ENCODE data around the gene METTL9. TPM values are rescaled to one million over a fixed set of nuclear protein-coding genes. Genes with fewer than 3 reads are reported as not detected.

The METTL9 gene
- total and polyA plus RNA-seq, 4 donors, result 9.3 to 57.3 (median 17.2) TPM

DNA sequence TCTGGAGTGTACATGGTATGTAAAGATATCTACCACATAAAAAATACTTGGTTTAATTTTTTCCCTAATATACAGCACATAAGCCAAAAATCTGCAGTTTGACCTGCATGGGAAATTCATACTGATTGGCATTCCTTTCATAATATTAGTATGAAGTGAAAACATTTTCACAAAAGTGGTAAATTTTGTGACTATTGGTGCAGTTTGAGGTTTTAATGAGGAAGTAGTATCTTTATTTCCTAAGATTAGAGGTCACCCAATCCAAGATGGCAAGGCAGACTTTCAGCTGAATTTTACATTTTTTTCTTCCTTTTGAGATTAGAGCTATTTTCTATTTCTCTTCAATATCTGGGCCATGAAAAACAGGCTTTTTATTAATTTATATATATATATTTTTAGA, 21.2 kb downstream of the METTL9 start:
- Histone ChIP-seq H3K36me3 (ENCODE audit: control insufficient read depth in 4 of 4, insufficient read depth in 3 of 4, low read depth in 1 of 4, low read length in 3 of 4) (peaks cover 0 to 8% (median 4%) of the 10 kb centered on the region in 4 donors), H3K9me3 (ENCODE audit: control insufficient read depth in 4 of 4, low read length in 3 of 4) (no peaks in the 10 kb centered on the region), H3K27me3 (ENCODE audit: control insufficient read depth in 4 of 4, insufficient read depth in 4 of 4, low read length in 3 of 4) (no peaks in the 10 kb centered on the region), H3K4me3 (ENCODE audit: low read depth in 1 of 3, low read length in 3 of 3) (no peak overlapping the region), H3K9ac (ENCODE audit: low read depth in 1 of 2, low read length in 2 of 2) (no peak overlapping the region), H3K27ac (ENCODE audit: low read depth in 1 of 2, low read length in 2 of 2) (no peak overlapping the region), H3K4me1 (ENCODE audit: control insufficient read depth in 4 of 4, insufficient read depth in 4 of 4, low read length in 3 of 4) (no peaks in the 10 kb centered on the region)
- no peak for TF ChIP-seq YY1 (IDR thresholded peaks at IDR 0.05)
- no peak for TF ChIP-seq FOXA2 (IDR thresholded peaks at IDR 0.05)
- no peak for TF ChIP-seq HNF4G (IDR thresholded peaks at IDR 0.05)
- TF ChIP-seq, protein P1, sequence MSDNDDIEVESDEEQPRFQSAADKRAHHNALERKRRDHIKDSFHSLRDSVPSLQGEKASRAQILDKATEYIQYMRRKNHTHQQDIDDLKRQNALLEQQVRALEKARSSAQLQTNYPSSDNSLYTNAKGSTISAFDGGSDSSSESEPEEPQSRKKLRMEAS (IDR thresholded peaks at IDR 0.05), result no peak
- TF ChIP-seq EGR1 (IDR thresholded peaks at IDR 0.05; ENCODE audit: low read depth in 2 of 2), result no peak
- TF ChIP-seq NR2F2 (IDR thresholded peaks at IDR 0.05), result no peak
- TF ChIP-seq, protein P2, sequence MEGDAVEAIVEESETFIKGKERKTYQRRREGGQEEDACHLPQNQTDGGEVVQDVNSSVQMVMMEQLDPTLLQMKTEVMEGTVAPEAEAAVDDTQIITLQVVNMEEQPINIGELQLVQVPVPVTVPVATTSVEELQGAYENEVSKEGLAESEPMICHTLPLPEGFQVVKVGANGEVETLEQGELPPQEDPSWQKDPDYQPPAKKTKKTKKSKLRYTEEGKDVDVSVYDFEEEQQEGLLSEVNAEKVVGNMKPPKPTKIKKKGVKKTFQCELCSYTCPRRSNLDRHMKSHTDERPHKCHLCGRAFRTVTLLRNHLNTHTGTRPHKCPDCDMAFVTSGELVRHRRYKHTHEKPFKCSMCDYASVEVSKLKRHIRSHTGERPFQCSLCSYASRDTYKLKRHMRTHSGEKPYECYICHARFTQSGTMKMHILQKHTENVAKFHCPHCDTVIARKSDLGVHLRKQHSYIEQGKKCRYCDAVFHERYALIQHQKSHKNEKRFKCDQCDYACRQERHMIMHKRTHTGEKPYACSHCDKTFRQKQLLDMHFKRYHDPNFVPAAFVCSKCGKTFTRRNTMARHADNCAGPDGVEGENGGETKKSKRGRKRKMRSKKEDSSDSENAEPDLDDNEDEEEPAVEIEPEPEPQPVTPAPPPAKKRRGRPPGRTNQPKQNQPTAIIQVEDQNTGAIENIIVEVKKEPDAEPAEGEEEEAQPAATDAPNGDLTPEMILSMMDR (IDR thresholded peaks at IDR 0.05; ENCODE audit: low read depth, low read length, missing input control), result no peak
- TF ChIP-seq, protein P3, sequence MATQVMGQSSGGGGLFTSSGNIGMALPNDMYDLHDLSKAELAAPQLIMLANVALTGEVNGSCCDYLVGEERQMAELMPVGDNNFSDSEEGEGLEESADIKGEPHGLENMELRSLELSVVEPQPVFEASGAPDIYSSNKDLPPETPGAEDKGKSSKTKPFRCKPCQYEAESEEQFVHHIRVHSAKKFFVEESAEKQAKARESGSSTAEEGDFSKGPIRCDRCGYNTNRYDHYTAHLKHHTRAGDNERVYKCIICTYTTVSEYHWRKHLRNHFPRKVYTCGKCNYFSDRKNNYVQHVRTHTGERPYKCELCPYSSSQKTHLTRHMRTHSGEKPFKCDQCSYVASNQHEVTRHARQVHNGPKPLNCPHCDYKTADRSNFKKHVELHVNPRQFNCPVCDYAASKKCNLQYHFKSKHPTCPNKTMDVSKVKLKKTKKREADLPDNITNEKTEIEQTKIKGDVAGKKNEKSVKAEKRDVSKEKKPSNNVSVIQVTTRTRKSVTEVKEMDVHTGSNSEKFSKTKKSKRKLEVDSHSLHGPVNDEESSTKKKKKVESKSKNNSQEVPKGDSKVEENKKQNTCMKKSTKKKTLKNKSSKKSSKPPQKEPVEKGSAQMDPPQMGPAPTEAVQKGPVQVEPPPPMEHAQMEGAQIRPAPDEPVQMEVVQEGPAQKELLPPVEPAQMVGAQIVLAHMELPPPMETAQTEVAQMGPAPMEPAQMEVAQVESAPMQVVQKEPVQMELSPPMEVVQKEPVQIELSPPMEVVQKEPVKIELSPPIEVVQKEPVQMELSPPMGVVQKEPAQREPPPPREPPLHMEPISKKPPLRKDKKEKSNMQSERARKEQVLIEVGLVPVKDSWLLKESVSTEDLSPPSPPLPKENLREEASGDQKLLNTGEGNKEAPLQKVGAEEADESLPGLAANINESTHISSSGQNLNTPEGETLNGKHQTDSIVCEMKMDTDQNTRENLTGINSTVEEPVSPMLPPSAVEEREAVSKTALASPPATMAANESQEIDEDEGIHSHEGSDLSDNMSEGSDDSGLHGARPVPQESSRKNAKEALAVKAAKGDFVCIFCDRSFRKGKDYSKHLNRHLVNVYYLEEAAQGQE (IDR thresholded peaks at IDR 0.05), result no peak
- TF ChIP-seq, protein P4, sequence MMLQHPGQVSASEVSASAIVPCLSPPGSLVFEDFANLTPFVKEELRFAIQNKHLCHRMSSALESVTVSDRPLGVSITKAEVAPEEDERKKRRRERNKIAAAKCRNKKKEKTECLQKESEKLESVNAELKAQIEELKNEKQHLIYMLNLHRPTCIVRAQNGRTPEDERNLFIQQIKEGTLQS (IDR thresholded peaks at IDR 0.05), result no peak
- TF ChIP-seq, protein P5, sequence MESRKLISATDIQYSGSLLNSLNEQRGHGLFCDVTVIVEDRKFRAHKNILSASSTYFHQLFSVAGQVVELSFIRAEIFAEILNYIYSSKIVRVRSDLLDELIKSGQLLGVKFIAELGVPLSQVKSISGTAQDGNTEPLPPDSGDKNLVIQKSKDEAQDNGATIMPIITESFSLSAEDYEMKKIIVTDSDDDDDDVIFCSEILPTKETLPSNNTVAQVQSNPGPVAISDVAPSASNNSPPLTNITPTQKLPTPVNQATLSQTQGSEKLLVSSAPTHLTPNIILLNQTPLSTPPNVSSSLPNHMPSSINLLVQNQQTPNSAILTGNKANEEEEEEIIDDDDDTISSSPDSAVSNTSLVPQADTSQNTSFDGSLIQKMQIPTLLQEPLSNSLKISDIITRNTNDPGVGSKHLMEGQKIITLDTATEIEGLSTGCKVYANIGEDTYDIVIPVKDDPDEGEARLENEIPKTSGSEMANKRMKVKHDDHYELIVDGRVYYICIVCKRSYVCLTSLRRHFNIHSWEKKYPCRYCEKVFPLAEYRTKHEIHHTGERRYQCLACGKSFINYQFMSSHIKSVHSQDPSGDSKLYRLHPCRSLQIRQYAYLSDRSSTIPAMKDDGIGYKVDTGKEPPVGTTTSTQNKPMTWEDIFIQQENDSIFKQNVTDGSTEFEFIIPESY (IDR thresholded peaks at IDR 0.05), result no peak
- no peak for TF ChIP-seq SP1 (IDR thresholded peaks at IDR 0.05)
- no peak for TF ChIP-seq GABPA (IDR thresholded peaks at IDR 0.05 in 1 of 2, conservative IDR thresholded peaks at IDR 0.05 in 1 of 2)
- no peak for TF ChIP-seq RAD21 (IDR thresholded peaks at IDR 0.05)
- TF ChIP-seq RXRA (IDR thresholded peaks at IDR 0.05), result no peak
- DNase-seq (ENCODE audit: low spot score), result no peak

DNA sequence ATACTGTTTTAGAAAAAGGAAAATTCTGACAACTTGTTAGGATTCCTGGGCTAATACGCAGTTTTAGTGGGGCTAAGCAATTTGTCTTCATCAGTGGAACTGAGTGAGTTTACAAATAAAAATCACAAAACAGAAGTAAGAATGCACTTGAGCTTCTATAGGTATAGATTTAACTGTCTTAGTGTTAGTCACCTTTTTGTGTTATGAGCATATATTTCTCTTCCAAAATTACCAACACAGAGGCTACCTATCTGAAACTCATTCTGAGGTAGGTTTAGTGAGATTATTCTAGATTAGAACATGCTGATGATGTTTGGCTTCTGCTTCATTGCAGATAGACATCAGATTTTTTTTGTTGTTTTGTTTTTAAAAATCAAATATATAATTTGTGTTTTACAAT, 23.2 kb downstream of the METTL9 start:
- 96% methylated on average over 1 of the region's 1 CpG for WGBS
- H3K27ac ChIP-seq (ENCODE audit: low read depth in 1 of 2, low read length in 2 of 2), result no peak overlapping the region
- H3K36me3 ChIP-seq (ENCODE audit: control insufficient read depth in 4 of 4, insufficient read depth in 3 of 4, low read depth in 1 of 4, low read length in 3 of 4), result peaks cover 0 to 10% (median 6%) of the 10 kb centered on the region in 4 donors
- no peak overlapping the region for H3K9ac ChIP-seq (ENCODE audit: low read depth in 1 of 2, low read length in 2 of 2)
- no peak for DNase-seq (ENCODE audit: low spot score)
- H3K27me3 ChIP-seq (ENCODE audit: control insufficient read depth in 4 of 4, insufficient read depth in 4 of 4, low read length in 3 of 4), result no peaks in the 10 kb centered on the region
- no peaks in the 10 kb centered on the region for H3K9me3 ChIP-seq (ENCODE audit: control insufficient read depth in 4 of 4, low read length in 3 of 4)
- H3K4me1 ChIP-seq (ENCODE audit: control insufficient read depth in 4 of 4, insufficient read depth in 4 of 4, low read length in 3 of 4), result peaks cover 0 to 2% (median 0%) of the 10 kb centered on the region in 4 donors
- no peak overlapping the region for H3K4me3 ChIP-seq (ENCODE audit: low read depth in 1 of 3, low read length in 3 of 3)
- TF ChIP-seq JUND (IDR thresholded peaks at IDR 0.05), result no peak
- no peak for TF ChIP-seq SP1 (IDR thresholded peaks at IDR 0.05)
- TF ChIP-seq EGR1 (IDR thresholded peaks at IDR 0.05; ENCODE audit: low read depth in 2 of 2), result no peak
- no peak for TF ChIP-seq HNF4G (IDR thresholded peaks at IDR 0.05)
- TF ChIP-seq FOXA2 (IDR thresholded peaks at IDR 0.05), result no peak
- TF ChIP-seq HNF4A (conservative IDR thresholded peaks at IDR 0.05), result no peak
- no peak for TF ChIP-seq GABPA (IDR thresholded peaks at IDR 0.05 in 1 of 2, conservative IDR thresholded peaks at IDR 0.05 in 1 of 2)
- TF ChIP-seq, protein P2 (IDR thresholded peaks at IDR 0.05; ENCODE audit: low read depth, low read length, missing input control), result no peak
- TF ChIP-seq TAF1 (conservative IDR thresholded peaks at IDR 0.05), result no peak
- TF ChIP-seq, protein P5 (IDR thresholded peaks at IDR 0.05), result no peak
